Psoas muscle (tissue), 8 donors: Measurements from ENCODE around the gene PIGT. TPM values are rescaled to one million over a fixed set of nuclear protein-coding genes. Genes with fewer than 3 reads are reported as not detected.

ENCODE experiments used
- ATAC-seq, 4 donors: fragments of 200-7000 bp; cut with Tn5 transposase; one replicate each; pipeline ENCODE4 v1.9.1; 2020; ENCODE audit warnings: moderate library complexity in 3 of 4, mild to moderate bottlenecking in 2 of 4
- DNase-seq, 2 donors: peaks; one replicate each; pipeline ENCODE4 v3.0.0-alpha.2; 2020
- H3K27ac ChIP-seq: fragments of 200-600 bp; one replicate; pipeline ENCODE4 v1.8.0; 2022
- H3K27me3 ChIP-seq, 3 donors: fragments of 200-600 bp in 1 of 3; one replicate each; pipeline versions ENCODE4 v1.6.1 to v1.8.0; 2013 to 2022; ENCODE audit warnings: low read length in 2 of 3, mild to moderate bottlenecking in 2 of 3, moderate library complexity in 1 of 3; ENCODE audit not compliant: insufficient read depth in 3 of 3
- H3K36me3 ChIP-seq, 2 donors: fragments of 200-600 bp in 1 of 2; one replicate each; pipeline versions ENCODE4 v1.6.1 to v1.8.0; 2013 to 2022; ENCODE audit warnings: low read depth in 1 of 2, mild to moderate bottlenecking in 1 of 2, moderate library complexity in 1 of 2; ENCODE audit not compliant: insufficient read depth in 1 of 2
- H3K4me1 ChIP-seq: fragments of 200-600 bp; one replicate; pipeline ENCODE4 v1.8.0; 2022
- H3K4me3 ChIP-seq: fragments of 200-600 bp; one replicate; pipeline ENCODE4 v1.8.0; 2022; ENCODE audit warnings: mild to moderate bottlenecking
- H3K9me3 ChIP-seq: fragments of 200-600 bp; one replicate; pipeline ENCODE4 v1.8.0; 2022
- CTCF ChIP-seq: fragments of 200-600 bp; IDR thresholded peaks from one replicate; pipeline ENCODE4 v1.8.0; 2022; ENCODE audit warnings: antibody characterized with exemption
- WGBS, 3 donors: extraction: QIAGEN DNeasy Blood & Tissue Kit; methylation state at CpG; one replicate each; pipeline versions ENCODE4 v1.1.6 to v1.1.7; 2013; 5-methylcytosine and 5-hydroxymethylcytosine counted together
- intact Hi-C, 2 donors: fragments of 100-400 bp; cut with DNase I; formaldehyde crosslinking; loops; one replicate each; pipeline versions ENCODE4 v1.11.0 to v1.14.2; 2022
- polyA plus RNA-seq, 3 donors: library from polyadenylated mRNA; stranded (reverse); fragments of 200-250 nt; gene quantifications; one replicate each; pipeline ENCODE4 v1.2.3, GENCODE V29; 2013
- total RNA-seq, 4 donors: library from RNA; stranded (reverse); fragmentation: NEBNext Ultra II Directional in 2 of 4; extraction: Animal tissue kit (Norgen Biotek cat#: 25700) in 2 of 4; gene quantifications; one replicate each; pipeline versions ENCODE4 v1.2.1 to v1.2.4, GENCODE V29; 2021 to 2023
- donor health status: healthy with polysubstance abuse.
- donor health status: DM: no; HTN: no; CAD: no; lungs with moderate emphysema.
- donor health status: Bipolar disorder and iron deficiency.
- donor health status: healthy.
- donor health status: DM: yes; HTN: yes; CAD: no.
- donor health status: DM: no; HTN: no; CAD: no.
- donor health status: DM: no; HTN: no; CAD: no.
- donor health status: DM: yes; HTN: yes; CAD: no.

Gene PIGT
- total and polyA plus RNA-seq, 7 donors: 48.0 to 113 (median 58.8) TPM

DNA sequence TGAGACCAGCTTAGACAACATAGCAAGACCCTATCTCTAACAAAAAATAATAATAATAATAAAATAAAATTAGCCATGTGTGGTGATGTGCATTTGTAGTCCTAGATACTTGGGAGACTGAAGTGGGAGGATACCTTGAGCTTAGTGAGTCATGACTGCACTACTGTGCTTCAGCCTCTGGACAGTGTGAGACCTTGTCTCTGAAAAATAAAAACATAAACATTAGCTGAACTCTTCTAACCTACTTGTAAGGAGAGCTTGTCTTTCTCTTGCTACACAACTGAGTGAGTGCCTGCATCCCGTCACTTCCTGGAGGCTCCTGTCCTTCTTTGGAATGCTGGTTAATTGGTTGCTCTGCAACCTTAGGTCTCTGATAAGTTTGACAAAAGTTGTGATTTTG lies 13.0 kb upstream of the PIGT start:
- H3K36me3 ChIP-seq: no peaks in the 10 kb centered on the region
- no peak for ATAC-seq
- intact Hi-C loops: no loop called here
- peaks cover 9% of the 10 kb centered on the region for H3K4me1 ChIP-seq
- no peak for TF ChIP-seq CTCF
- H3K4me3 ChIP-seq: no peak overlapping the region
- 93 to 100% (median 96%) methylated on average over 1 of the region's 1 CpG for WGBS, 3 donors
- H3K27me3 ChIP-seq: no peaks in the 10 kb centered on the region
- no peak overlapping the region for H3K27ac ChIP-seq
- H3K9me3 ChIP-seq: peaks cover 5% of the 10 kb centered on the region
- no peak for DNase-seq

DNA sequence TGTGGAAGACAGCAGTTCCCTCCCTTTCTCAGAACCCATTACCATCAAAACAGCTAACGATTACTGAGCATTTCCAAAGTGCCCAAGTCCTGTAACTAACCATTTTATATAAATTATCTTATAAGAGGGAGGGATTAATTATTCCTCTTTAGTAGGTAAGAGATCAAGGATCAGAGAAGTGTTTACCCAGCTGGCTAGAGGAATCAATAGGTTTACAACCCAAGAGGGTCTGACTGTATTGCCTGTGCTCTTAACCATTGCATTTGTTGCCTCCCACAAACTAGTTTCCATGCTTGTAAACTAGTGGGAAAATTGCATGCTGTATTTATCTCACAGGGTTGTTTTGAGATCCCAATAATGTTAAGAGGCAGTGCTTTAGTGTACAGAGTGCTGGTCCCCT lies 11.5 kb upstream of the PIGT start:
- Histone ChIP-seq H3K27ac (no peak overlapping the region), H3K9me3 (peaks cover 5% of the 10 kb centered on the region), H3K4me1 (peaks cover 19% of the 10 kb centered on the region), H3K4me3 (no peak overlapping the region), H3K36me3 (peaks cover 0 to 13% of the 10 kb centered on the region in 2 donors), H3K27me3 (no peaks in the 10 kb centered on the region)
- intact Hi-C loops: no loop called here
- no peak for ATAC-seq
- 64 to 78% (median 78%) methylated on average over 1 of the region's 1 CpG for WGBS, 3 donors
- no peak for TF ChIP-seq CTCF
- DNase-seq: no peak

DNA sequence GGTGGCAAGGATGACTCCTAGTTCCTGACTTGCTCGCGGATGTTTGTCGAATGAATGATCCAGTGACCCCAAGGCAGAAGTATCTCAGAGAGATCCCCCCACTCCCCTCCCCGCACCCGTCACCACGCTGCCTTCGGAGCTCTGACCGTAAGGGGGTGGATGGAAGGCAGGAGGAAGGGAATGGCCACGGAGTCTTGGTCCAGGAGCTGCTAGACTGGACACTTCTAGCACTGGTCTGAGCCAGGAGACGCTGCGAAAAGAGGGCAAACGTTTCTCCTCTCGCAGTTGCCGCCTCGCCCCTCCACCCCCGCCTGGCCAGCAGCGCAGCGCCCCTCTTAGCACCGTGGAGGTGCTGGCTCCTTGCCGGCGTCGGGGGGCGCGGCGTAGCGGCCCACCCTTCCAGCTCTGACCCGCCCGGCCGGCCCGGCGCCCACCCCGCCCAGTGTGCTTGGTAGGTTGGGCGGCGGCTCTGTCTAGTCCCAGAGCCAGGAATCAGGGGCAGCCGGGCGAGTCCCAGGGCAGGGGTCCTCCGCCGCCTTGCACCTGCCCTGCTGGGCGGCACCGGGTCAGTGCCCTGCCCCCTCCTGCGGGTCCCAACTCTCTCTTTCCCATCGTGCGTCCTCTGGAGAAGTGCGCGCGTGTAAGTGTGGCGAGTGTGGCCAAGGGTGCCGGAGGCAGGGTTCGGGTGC lies 10.2 kb upstream of the PIGT start:
- peaks cover 4% of the 10 kb centered on the region for H3K9me3 ChIP-seq
- ATAC-seq (peak; percentile 16 to 29 (median 16)), DNase-seq (peak; percentile 55 to 63)
- intact Hi-C loops: no loop called here
- peak overlapping the region; percentile 99 for H3K27ac ChIP-seq
- peaks cover 27% of the 10 kb centered on the region for H3K4me1 ChIP-seq
- H3K27me3 ChIP-seq: no peaks in the 10 kb centered on the region
- peak overlapping the region; percentile 99 for H3K4me3 ChIP-seq
- no peak for TF ChIP-seq CTCF
- peaks cover 0 to 25% of the 10 kb centered on the region in 2 donors for H3K36me3 ChIP-seq
- WGBS, 3 donors: 3 to 4% (median 4%) methylated on average over 19 to 49 of the region's 49 CpGs

- peak overlapping the region; percentile 99 for H3K27ac ChIP-seq
- DNase-seq (peak; percentile 84 to 90), ATAC-seq (peak; percentile 75 to 83 (median 78))
- 0 to 1% (median 1%) methylated on average over 64 to 87 of the region's 87 CpGs for WGBS, 3 donors
- no peaks in the 10 kb centered on the region for H3K9me3 ChIP-seq
- no peaks in the 10 kb centered on the region for H3K27me3 ChIP-seq
- H3K36me3 ChIP-seq: peaks cover 0 to 33% of the 10 kb centered on the region in 2 donors
- peaks cover 33% of the 10 kb centered on the region for H3K4me1 ChIP-seq
- intact Hi-C loops: loop anchor here in 1 of 2 donors (1.0 kb wide), 1 partner anchor 32 kb away; no protein-coding TSS in a partner anchor
- H3K4me3 ChIP-seq: peak overlapping the region; percentile 99
- TF ChIP-seq CTCF: no peak
These were observed 9.5 kb upstream of the PIGT start for GRCh38 chr20:45406260-45407066.
